PC-3 (cell line): Measurements from ENCODE around the gene CELF2. TPM values are rescaled to one million over a fixed set of nuclear protein-coding genes. Genes with fewer than 3 reads are reported as not detected.
A peak's percentile ranks its signal among the peaks of the same experiment; 100 is the strongest.

Experiments used
- ATAC-seq: fragments of 200-7000 bp; cut with Tn5 transposase; 2 replicates; pipeline ENCODE4 v1.9.1; 2020; ENCODE audit warnings: mild to moderate bottlenecking, moderate library complexity
- Bru-seq: library from RNA; stranded (reverse); fragments of 400-500 nt; gene quantifications from one replicate; lab custom pipeline; 2021; lab: Mats Ljungman, UMichigan
- BruChase-seq, 2 experiments: library from RNA; stranded (reverse); fragments of 400-500 nt; gene quantifications; one replicate each; lab custom pipeline; 2021; lab: Mats Ljungman, UMichigan
- BruUV-seq: library from RNA; stranded (reverse); fragments of 400-500 nt; replicated peaks from 2 replicates; lab custom pipeline; 2021; lab: Mats Ljungman, UMichigan
- CTCF ChIA-PET: fragments of 300-600 bp; sonication (Branson Sonifier 250); formaldehyde crosslinking; loops from one replicate; lab custom pipeline; 2022; ENCODE audit warnings: antibody characterized with exemption; lab: Charles Lee
- POLR2A ChIA-PET: fragments of 300-600 bp; sonication (Branson Sonifier 250); formaldehyde crosslinking; loops from one replicate; lab custom pipeline; 2022; ENCODE audit warnings: antibody characterized with exemption; ENCODE audit not compliant: unreplicated experiment; lab: Charles Lee
- DNase-seq: peaks from one replicate; pipeline ENCODE4 v3.0.0-alpha.2; 2015
- H2AFZ ChIP-seq: fragments of 300-600 bp; sonication (generic); 2 replicates; pipeline ENCODE4 v1.6.0; 2016; ENCODE audit warnings: antibody characterized with exemption, low read length
- H3F3A ChIP-seq: fragments of 300-600 bp; sonication (generic); one replicate; pipeline ENCODE4 v1.6.0; 2017; ENCODE audit warnings: antibody characterized with exemption, low read length, control low read depth, mild to moderate bottlenecking; ENCODE audit not compliant: unreplicated experiment
- H3K27ac ChIP-seq: fragments of 300-600 bp; sonication (generic); 2 replicates; pipeline ENCODE4 v1.5.1; 2016; ENCODE audit warnings: mild to moderate bottlenecking, low read length
- H3K27me3 ChIP-seq: fragments of 300-600 bp; sonication (generic); 2 replicates; pipeline ENCODE4 v1.6.1; 2016; ENCODE audit warnings: low read length, mixed read lengths
- H3K36me3 ChIP-seq: fragments of 300-600 bp; sonication (generic); 2 replicates; pipeline ENCODE4 v1.6.1; 2016; ENCODE audit warnings: low read depth, mixed run types, low read length, mixed read lengths
- H3K4me1 ChIP-seq: fragments of 300-600 bp; sonication (generic); 2 replicates; pipeline ENCODE4 v1.5.1; 2016; ENCODE audit warnings: low read length; ENCODE audit not compliant: insufficient read depth
- H3K4me2 ChIP-seq: fragments of 300-600 bp; sonication (generic); 2 replicates; pipeline ENCODE4 v1.6.0; 2016; ENCODE audit warnings: low read length
- H3K4me3 ChIP-seq: fragments of 300-600 bp; sonication (generic); 2 replicates; pipeline ENCODE4 v1.5.1; 2016; ENCODE audit warnings: mild to moderate bottlenecking, low read length, mixed read lengths
- H3K79me2 ChIP-seq: fragments of 300-600 bp; sonication (generic); 2 replicates; pipeline ENCODE4 v1.6.1; 2017; ENCODE audit warnings: low read length, mixed read lengths
- H3K9ac ChIP-seq: fragments of 300-600 bp; sonication (generic); 2 replicates; pipeline ENCODE4 v1.6.0; 2016; ENCODE audit warnings: mild to moderate bottlenecking, low read length
- H3K9me2 ChIP-seq: fragments of 300-600 bp; sonication (generic); replicated peaks from 2 replicates; pipeline ENCODE4 v1.6.1; 2016; ENCODE audit warnings: mixed run types, low read length, mixed read lengths
- H3K9me3 ChIP-seq: fragments of 300-600 bp; sonication (generic); 2 replicates; pipeline ENCODE4 v1.6.1; 2016; ENCODE audit warnings: low read length, mixed read lengths
- H4K20me1 ChIP-seq: fragments of 300-600 bp; sonication (generic); 2 replicates; pipeline ENCODE4 v1.6.1; 2016; ENCODE audit warnings: low read length, mixed read lengths
- CTCF ChIP-seq: fragments of 300-600 bp; sonication (generic); conservative IDR thresholded peaks from 2 replicates; pipeline ENCODE4 v1.5.1; 2017; ENCODE audit warnings: antibody characterized with exemption, low read depth, mild to moderate bottlenecking, low read length
- EZH2 ChIP-seq: fragments of 300-600 bp; sonication (generic); IDR thresholded peaks from one replicate; pipeline ENCODE4 v1.6.1; 2017; ENCODE audit warnings: antibody characterized with exemption, mild to moderate bottlenecking, low read length; ENCODE audit not compliant: unreplicated experiment
- EZH2phosphoT487 ChIP-seq: fragments of 300-600 bp; sonication (generic); IDR thresholded peaks from 2 replicates; pipeline ENCODE4 v1.6.1; 2018; ENCODE audit warnings: mild to moderate bottlenecking, antibody characterized with exemption, low read length, borderline replicate concordance
- intact Hi-C: fragments of 100-400 bp; cut with micrococcal nuclease; formaldehyde crosslinking; loops from 2 replicates; pipeline ENCODE4 v1.9.0; 2023
- long read RNA-seq: library from polyadenylated mRNA; unstranded; transcript quantifications from one replicate; pipeline ENCODE4 v2.0.0, GENCODE V29; 2021; ENCODE audit not compliant: unreplicated experiment
- total RNA-seq: library from RNA; depleted of rRNA; stranded (reverse); fragments of >200 nt; gene quantifications from 2 replicates; pipeline ENCODE4 v1.2.3, GENCODE V29; 2014; rRNA removed

CELF2 gene
- total RNA-seq (not detected in 2 replicates), Bru-seq, nascent RNA (percentile 6 among the genes with signal in this experiment), BruChase-seq, experiment 1, labeled RNA remaining after a 6-hour chase (percentile 3 among the genes with signal in this experiment), BruChase-seq, experiment 2, labeled RNA remaining after a 2-hour chase (percentile 7 among the genes with signal in this experiment)
- long read RNA-seq, result 0 reads

GRCh38 chr10:11017570-11018431 is at the start of gene CELF2:
TSS of gene CELF2 (plus strand) at chr10:11017872. CDS start at chr10:11018090, 218 bp downstream.
- H3K9me3 ChIP-seq, result no peaks in the 10 kb centered on the region
- H3K27me3 ChIP-seq, result 0 out of 2 replicates have a peak, but pooled peaks cover 3% of the 10 kb centered on the region
- ATAC-seq (no peak), DNase-seq (no peak)
- TF ChIP-seq EZH2phosphoT487, result no peak
- no peak for TF ChIP-seq EZH2
- TF ChIP-seq CTCF, result no peak
- H3K79me2 ChIP-seq, result no peaks in the 10 kb centered on the region
- ChIA-PET POLR2A (no interaction called here), CTCF (no interaction called here)
- H3K36me3 ChIP-seq, result no peaks in the 10 kb centered on the region
- no peak within 1 kb of the TSS for H3K27ac ChIP-seq
- BruUV-seq, result no TSS peak
- H3K9ac ChIP-seq, result no peak within 1 kb of the TSS
- intact Hi-C loops, result no loop called here
- no peak within 1 kb of the TSS for H3K4me2 ChIP-seq
- no peaks in the 10 kb centered on the region for H3K9me2 ChIP-seq
- no peaks in the 10 kb centered on the region for H3F3A ChIP-seq
- H3K4me1 ChIP-seq, result no peaks in the 10 kb centered on the region
- H4K20me1 ChIP-seq, result no peaks in the 10 kb centered on the region
- no peak within 1 kb of the TSS for H2AFZ ChIP-seq
- H3K4me3 ChIP-seq, result no peak within 1 kb of the TSS

GRCh38 chr10:10968257-10968588 is 49.4 kb upstream of the CELF2 start:
- H3K36me3 ChIP-seq, result no peaks in the 10 kb centered on the region
- TF ChIP-seq EZH2phosphoT487 (no peak), EZH2 (no peak), CTCF (no peak)
- DNase-seq (no peak), ATAC-seq (no peak)
- intact Hi-C loops, result no loop called here
- no peak overlapping the region for H2AFZ ChIP-seq
- no peaks in the 10 kb centered on the region for H3K27me3 ChIP-seq
- H3K9me3 ChIP-seq, result no peaks in the 10 kb centered on the region
- H3F3A ChIP-seq, result no peaks in the 10 kb centered on the region
- no peak overlapping the region for H3K9ac ChIP-seq
- H3K79me2 ChIP-seq, result no peaks in the 10 kb centered on the region
- H3K4me1 ChIP-seq, result no peaks in the 10 kb centered on the region
- CTCF ChIA-PET, result no interaction called here
- H4K20me1 ChIP-seq, result no peaks in the 10 kb centered on the region
- H3K9me2 ChIP-seq, result no peaks in the 10 kb centered on the region
- no peak overlapping the region for H3K4me2 ChIP-seq
- POLR2A ChIA-PET, result no interaction called here
- H3K4me3 ChIP-seq, result no peak overlapping the region
- no TSS peak for BruUV-seq
- no peak overlapping the region for H3K27ac ChIP-seq

- DNase-seq (no peak), ATAC-seq (no peak)
- ChIA-PET POLR2A (no interaction called here), CTCF (no interaction called here)
- Histone ChIP-seq H2AFZ (no peak overlapping the region), H3K4me3 (no peak overlapping the region), H3K9me3 (no peaks in the 10 kb centered on the region), H3K4me2 (no peak overlapping the region), H3K9me2 (no peaks in the 10 kb centered on the region), H4K20me1 (no peaks in the 10 kb centered on the region), H3K27me3 (no peaks in the 10 kb centered on the region), H3K4me1 (no peaks in the 10 kb centered on the region), H3K27ac (no peak overlapping the region), H3F3A (no peaks in the 10 kb centered on the region), H3K79me2 (no peaks in the 10 kb centered on the region), H3K36me3 (no peaks in the 10 kb centered on the region), H3K9ac (no peak overlapping the region)
- no TSS peak for BruUV-seq
- no peak for TF ChIP-seq EZH2
- no peak for TF ChIP-seq EZH2phosphoT487
- TF ChIP-seq CTCF, result no peak
- intact Hi-C loops, result no loop called here
These were observed 44.4 kb upstream of the CELF2 start for GRCh38 chr10:10973310-10973709.
